Fibroblast of villous mesenchyme (primary cell): ENCODE results near the gene SNRPD1. TPM values are rescaled to one million over a fixed set of nuclear protein-coding genes. Genes with fewer than 3 reads are reported as not detected.

Experiments
- DNase-seq: peaks from one replicate; pipeline ENCODE4 v3.0.0-alpha.2; 2010; ENCODE audit warnings: low read depth
- H3K4me3 ChIP-seq: 2 replicates; pipeline ENCODE4 v1.5.1; 2011; ENCODE audit warnings: low read depth, mild to moderate bottlenecking, low read length
- total RNA-seq: library from RNA; depleted of rRNA; stranded (reverse); fragments of >200 nt; gene quantifications from 2 replicates; pipeline ENCODE4 v1.2.3, GENCODE V29; 2012
- TF ChIP-seq, protein P1 (sequence below): IDR thresholded peaks from 2 replicates; pipeline ENCODE4 v1.5.1; 2012; ENCODE audit warnings: low read depth, mild to moderate bottlenecking, low read length; ENCODE audit not compliant: insufficient read depth

SNRPD1 gene
- total RNA-seq, 1 donor, result 11.7 TPM

DNA sequence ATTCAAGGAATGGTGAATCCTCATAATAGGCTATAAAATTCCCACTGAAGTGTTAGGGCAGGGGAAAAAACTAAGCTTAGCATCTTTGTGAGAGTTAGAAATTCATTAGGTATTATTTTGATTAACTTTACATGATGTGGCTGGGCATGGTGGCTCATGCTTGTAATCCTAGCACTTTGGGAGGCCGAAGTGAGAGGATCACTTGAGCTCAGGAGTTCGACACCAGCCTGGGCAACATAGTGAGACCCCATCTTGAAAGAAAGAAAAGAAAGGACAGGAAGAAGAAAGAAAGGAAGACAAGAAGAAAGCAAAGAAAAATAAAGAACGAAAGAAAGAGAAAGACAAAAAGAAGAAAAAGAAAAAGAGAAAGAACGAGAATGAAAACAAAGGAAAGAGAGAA lies 40.0 kb downstream of the SNRPD1 start:
- TF ChIP-seq, protein P1, sequence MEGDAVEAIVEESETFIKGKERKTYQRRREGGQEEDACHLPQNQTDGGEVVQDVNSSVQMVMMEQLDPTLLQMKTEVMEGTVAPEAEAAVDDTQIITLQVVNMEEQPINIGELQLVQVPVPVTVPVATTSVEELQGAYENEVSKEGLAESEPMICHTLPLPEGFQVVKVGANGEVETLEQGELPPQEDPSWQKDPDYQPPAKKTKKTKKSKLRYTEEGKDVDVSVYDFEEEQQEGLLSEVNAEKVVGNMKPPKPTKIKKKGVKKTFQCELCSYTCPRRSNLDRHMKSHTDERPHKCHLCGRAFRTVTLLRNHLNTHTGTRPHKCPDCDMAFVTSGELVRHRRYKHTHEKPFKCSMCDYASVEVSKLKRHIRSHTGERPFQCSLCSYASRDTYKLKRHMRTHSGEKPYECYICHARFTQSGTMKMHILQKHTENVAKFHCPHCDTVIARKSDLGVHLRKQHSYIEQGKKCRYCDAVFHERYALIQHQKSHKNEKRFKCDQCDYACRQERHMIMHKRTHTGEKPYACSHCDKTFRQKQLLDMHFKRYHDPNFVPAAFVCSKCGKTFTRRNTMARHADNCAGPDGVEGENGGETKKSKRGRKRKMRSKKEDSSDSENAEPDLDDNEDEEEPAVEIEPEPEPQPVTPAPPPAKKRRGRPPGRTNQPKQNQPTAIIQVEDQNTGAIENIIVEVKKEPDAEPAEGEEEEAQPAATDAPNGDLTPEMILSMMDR, result no peak
- no peak overlapping the region for H3K4me3 ChIP-seq
- DNase-seq, result no peak

DNA sequence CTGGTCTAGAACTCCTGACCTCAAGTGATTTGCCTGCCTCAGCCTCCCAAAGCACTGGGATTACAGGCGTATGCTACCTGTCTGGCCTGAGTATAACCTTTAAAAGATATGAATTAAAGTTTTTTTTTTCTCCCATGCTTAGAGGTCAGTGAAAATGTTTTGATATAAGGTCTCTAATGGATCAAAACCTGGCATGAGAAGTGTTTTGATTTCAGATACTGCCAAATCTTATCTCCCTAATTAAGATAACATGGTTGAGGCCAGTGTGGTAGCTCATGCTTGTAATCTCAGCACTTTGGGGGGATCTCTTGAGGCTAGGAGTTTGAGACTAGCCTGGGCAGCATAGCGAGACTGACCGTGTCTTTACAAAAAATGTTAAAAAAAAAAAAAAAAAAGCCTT lies 41.2 kb downstream of the SNRPD1 start:
- TF ChIP-seq, protein P1, result no peak
- H3K4me3 ChIP-seq, result no peak overlapping the region
- no peak for DNase-seq

DNA sequence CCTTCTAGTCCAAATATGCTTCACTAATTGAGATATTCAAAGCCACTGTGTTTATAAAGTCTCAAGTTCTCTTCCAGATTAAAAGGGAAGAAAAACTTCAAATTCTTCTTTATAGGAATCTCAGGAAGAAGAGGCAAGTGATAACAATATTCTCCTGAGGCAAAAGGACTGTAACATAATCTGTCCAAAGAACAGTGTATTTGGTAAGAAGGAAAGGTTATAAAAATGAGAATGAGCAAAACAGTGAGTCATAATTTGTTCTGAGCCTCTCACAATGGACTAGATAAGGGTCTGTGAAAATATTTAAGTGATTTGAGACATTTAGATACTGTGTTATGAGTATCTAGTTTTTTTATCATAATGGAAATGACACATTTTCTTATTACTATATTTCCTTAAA lies 44.3 kb downstream of the SNRPD1 start:
- TF ChIP-seq, protein P1, result no peak
- DNase-seq, result peak; percentile 45
- H3K4me3 ChIP-seq, result no peak overlapping the region

DNA sequence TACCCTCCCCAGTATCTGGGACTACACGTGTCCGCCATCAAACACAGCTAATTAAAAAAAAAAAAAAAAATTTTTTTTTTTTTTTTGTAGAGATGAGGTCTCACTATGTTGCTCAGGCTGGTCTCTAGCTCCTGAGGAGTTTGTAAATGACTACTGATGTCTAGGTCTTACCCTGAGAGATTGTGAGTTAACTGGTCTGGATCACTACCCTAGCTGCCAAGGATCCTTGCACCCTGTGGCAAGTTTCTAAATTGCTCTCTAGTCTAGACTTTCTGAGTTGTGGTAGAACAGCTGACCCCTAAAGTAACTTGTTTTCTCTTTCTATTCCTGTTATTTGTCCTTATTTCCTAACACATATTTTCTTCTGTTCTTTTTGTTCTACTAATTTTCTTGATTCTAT lies 48.0 kb downstream of the SNRPD1 start:
- H3K4me3 ChIP-seq, result no peak overlapping the region
- no peak for DNase-seq
- TF ChIP-seq, protein P1, result no peak

DNA sequence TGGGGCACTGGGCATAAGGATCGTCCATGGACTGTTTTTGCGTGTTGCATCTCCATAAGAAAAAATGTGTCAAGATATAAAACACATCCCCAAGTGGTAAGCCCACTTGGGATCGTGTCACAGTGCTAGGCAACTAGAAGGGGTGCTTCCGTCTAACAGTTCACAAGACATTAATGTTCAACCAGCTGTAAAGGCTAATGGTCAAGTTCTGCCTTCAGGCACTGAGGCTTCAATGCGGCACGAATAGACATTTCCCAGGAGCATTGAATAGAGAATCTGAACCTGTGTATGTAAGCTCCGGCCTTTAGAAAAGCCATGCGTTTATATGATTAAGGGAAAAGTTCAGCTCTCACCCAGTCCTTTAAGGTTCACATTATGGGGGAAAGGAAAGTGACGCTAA lies 50.5 kb downstream of the SNRPD1 start:
- H3K4me3 ChIP-seq, result no peak overlapping the region
- DNase-seq, result no peak
- TF ChIP-seq, protein P1, result no peak

DNA sequence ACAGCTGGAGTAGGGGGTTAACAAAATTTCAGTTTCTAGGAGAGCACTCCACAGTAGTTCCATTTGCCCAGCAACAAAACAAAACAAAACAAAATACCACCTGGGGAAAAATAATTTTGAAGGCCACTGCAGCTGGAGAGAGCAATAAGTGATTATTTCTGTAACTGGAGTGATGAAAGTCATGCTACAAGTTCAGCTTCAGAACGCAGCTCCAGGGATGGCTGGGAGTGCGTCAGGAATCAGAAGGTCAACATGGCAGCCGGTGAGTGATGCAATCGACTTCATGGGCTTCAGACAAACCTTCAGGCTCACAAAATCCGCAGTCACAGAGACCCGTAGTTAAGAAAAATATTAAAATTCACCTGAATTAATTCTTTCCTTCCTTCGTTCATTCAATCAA lies 51.5 kb downstream of the SNRPD1 start:
- DNase-seq, result peak; percentile 28

DNA sequence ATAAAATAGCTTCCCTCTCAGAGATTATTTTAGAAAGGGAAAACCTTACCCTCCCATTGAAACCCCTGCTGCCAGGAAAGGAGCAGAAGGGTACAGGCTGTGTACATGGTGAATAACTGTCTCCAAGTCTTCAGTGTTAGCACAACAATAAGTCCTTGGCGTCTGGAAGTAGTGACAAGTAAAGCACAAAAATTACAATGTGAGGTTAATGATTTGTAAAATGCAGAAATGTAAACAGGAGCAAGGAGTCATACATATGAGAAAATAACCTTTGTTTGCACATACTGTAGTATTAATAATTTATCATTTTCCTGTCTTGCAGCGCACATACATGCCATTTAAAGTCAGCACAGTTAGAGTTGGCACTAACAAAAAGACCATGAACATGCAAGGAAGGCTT lies 52.0 kb downstream of the SNRPD1 start:
- no peak for DNase-seq
- H3K4me3 ChIP-seq, result no peak overlapping the region
- TF ChIP-seq, protein P1, result no peak

More for the DNA sequence above, 51.5 kb downstream of the SNRPD1 start:
- no peak overlapping the region for H3K4me3 ChIP-seq
- TF ChIP-seq, protein P1, result no peak
